Dendritic cell treated with granulocyte-macrophage colony-stimulating factor and Interleukin-4, amounts not matched to agents 40 ng/mL and 50 ng/mL, for 4 days (primary cell): ENCODE results near the gene CALN1.
A peak's percentile ranks its signal among the peaks of the same experiment; 100 is the strongest.

Source experiments
- H3K27ac Mint-ChIP-seq: one replicate; pipeline ENCODE4 v1.8.0; 2022; ENCODE audit warnings: mild to moderate bottlenecking, mixed read lengths
- H3K27me3 Mint-ChIP-seq: one replicate; pipeline ENCODE4 v1.8.0; 2022; ENCODE audit warnings: mild to moderate bottlenecking, mixed read lengths
- H3K36me3 Mint-ChIP-seq: one replicate; pipeline ENCODE4 v1.8.0; 2022; ENCODE audit warnings: low read depth, mixed read lengths
- H3K4me1 Mint-ChIP-seq: one replicate; pipeline ENCODE4 v1.8.0; 2022; ENCODE audit warnings: low read depth, mixed read lengths
- H3K4me3 Mint-ChIP-seq: one replicate; pipeline ENCODE4 v1.8.0; 2022; ENCODE audit warnings: mild to moderate bottlenecking, moderate library complexity, mixed read lengths
- H3K9me3 Mint-ChIP-seq: one replicate; pipeline ENCODE4 v1.8.0; 2022; ENCODE audit warnings: mixed read lengths
- intact Hi-C: fragments of 100-400 bp; cut with micrococcal nuclease; formaldehyde crosslinking; loops from one replicate; pipeline ENCODE4 v1.15.0; 2022

The CALN1 gene

GRCh38 chr7:72059925-72060324 is 352.2 kb downstream of the CALN1 start:
- Mint-ChIP-seq H3K27ac (no peak overlapping the region), H3K36me3 (no peaks in the 10 kb centered on the region), H3K27me3 (no peaks in the 10 kb centered on the region), H3K4me1 (peaks cover 13% of the 10 kb centered on the region), H3K9me3 (peaks cover 13% of the 10 kb centered on the region), H3K4me3 (no peak overlapping the region)
- intact Hi-C loops = no loop called here

GRCh38 chr7:72058579-72058978 is 353.6 kb downstream of the CALN1 start:
- Mint-ChIP-seq H3K4me1 (peaks cover 18% of the 10 kb centered on the region), H3K4me3 (peak overlapping the region; percentile 71)
- intact Hi-C loops = no loop called here

GRCh38 chr7:72057796-72058195 is 354.3 kb downstream of the CALN1 start:
- H3K4me3 Mint-ChIP-seq = no peak overlapping the region

More at GRCh38 chr7:72058579-72058978, 353.6 kb downstream of the CALN1 start:
- Mint-ChIP-seq H3K27me3 (no peaks in the 10 kb centered on the region), H3K9me3 (peaks cover 13% of the 10 kb centered on the region), H3K36me3 (no peaks in the 10 kb centered on the region), H3K27ac (peak overlapping the region; percentile 60)

GRCh38 chr7:72057231-72057630 is 354.9 kb downstream of the CALN1 start:
- H3K27me3 Mint-ChIP-seq = no peaks in the 10 kb centered on the region
- H3K27ac Mint-ChIP-seq = no peak overlapping the region
- no peak overlapping the region for H3K4me3 Mint-ChIP-seq
- intact Hi-C loops = no loop called here
- H3K36me3 Mint-ChIP-seq = no peaks in the 10 kb centered on the region
- peaks cover 30% of the 10 kb centered on the region for H3K4me1 Mint-ChIP-seq
- peaks cover 13% of the 10 kb centered on the region for H3K9me3 Mint-ChIP-seq

More at GRCh38 chr7:72057796-72058195, 354.3 kb downstream of the CALN1 start:
- Mint-ChIP-seq H3K27ac (no peak overlapping the region), H3K4me1 (peaks cover 24% of the 10 kb centered on the region), H3K36me3 (no peaks in the 10 kb centered on the region), H3K27me3 (no peaks in the 10 kb centered on the region), H3K9me3 (peaks cover 13% of the 10 kb centered on the region)
- intact Hi-C loops = no loop called here

GRCh38 chr7:72055426-72055825 is 356.7 kb downstream of the CALN1 start:
- peaks cover 33% of the 10 kb centered on the region for H3K4me1 Mint-ChIP-seq
- H3K9me3 Mint-ChIP-seq = peaks cover 3% of the 10 kb centered on the region
- no peaks in the 10 kb centered on the region for H3K27me3 Mint-ChIP-seq
- intact Hi-C loops = no loop called here
- no peak overlapping the region for H3K4me3 Mint-ChIP-seq
- no peaks in the 10 kb centered on the region for H3K36me3 Mint-ChIP-seq
- H3K27ac Mint-ChIP-seq = no peak overlapping the region

- H3K4me3 Mint-ChIP-seq = no peak overlapping the region
Measured at GRCh38 chr7:72053292-72053691, 358.8 kb downstream of the CALN1 start.

GRCh38 chr7:72048420-72048819 is 363.7 kb downstream of the CALN1 start:
- Mint-ChIP-seq H3K4me3 (no peak overlapping the region), H3K27ac (no peak overlapping the region), H3K9me3 (no peaks in the 10 kb centered on the region), H3K36me3 (no peaks in the 10 kb centered on the region), H3K4me1 (peaks cover 15% of the 10 kb centered on the region), H3K27me3 (no peaks in the 10 kb centered on the region)
- intact Hi-C loops = no loop called here

More at GRCh38 chr7:72053292-72053691, 358.8 kb downstream of the CALN1 start:
- intact Hi-C loops = no loop called here
- Mint-ChIP-seq H3K4me1 (peaks cover 29% of the 10 kb centered on the region), H3K9me3 (no peaks in the 10 kb centered on the region), H3K36me3 (no peaks in the 10 kb centered on the region), H3K27ac (no peak overlapping the region), H3K27me3 (no peaks in the 10 kb centered on the region)

- no peak overlapping the region for H3K4me3 Mint-ChIP-seq
- H3K4me1 Mint-ChIP-seq = peaks cover 7% of the 10 kb centered on the region
- intact Hi-C loops = no loop called here
- no peak overlapping the region for H3K27ac Mint-ChIP-seq
- H3K9me3 Mint-ChIP-seq = no peaks in the 10 kb centered on the region
- no peaks in the 10 kb centered on the region for H3K27me3 Mint-ChIP-seq
- no peaks in the 10 kb centered on the region for H3K36me3 Mint-ChIP-seq
Measured at GRCh38 chr7:72042855-72043254, 369.3 kb downstream of the CALN1 start.

- no peak overlapping the region for H3K27ac Mint-ChIP-seq
- H3K4me1 Mint-ChIP-seq = peaks cover 21% of the 10 kb centered on the region
- H3K27me3 Mint-ChIP-seq = peaks cover 1% of the 10 kb centered on the region
- H3K4me3 Mint-ChIP-seq = no peak overlapping the region
- intact Hi-C loops = no loop called here
- H3K9me3 Mint-ChIP-seq = peaks cover 9% of the 10 kb centered on the region
- peaks cover 7% of the 10 kb centered on the region for H3K36me3 Mint-ChIP-seq
Measured at GRCh38 chr7:72040641-72041040, 371.5 kb downstream of the CALN1 start.

- H3K27ac Mint-ChIP-seq = no peak overlapping the region
- peaks cover 30% of the 10 kb centered on the region for H3K4me1 Mint-ChIP-seq
- peaks cover 1% of the 10 kb centered on the region for H3K27me3 Mint-ChIP-seq
- H3K4me3 Mint-ChIP-seq = no peak overlapping the region
- H3K9me3 Mint-ChIP-seq = peaks cover 9% of the 10 kb centered on the region
- intact Hi-C loops = no loop called here
- H3K36me3 Mint-ChIP-seq = peaks cover 7% of the 10 kb centered on the region
Measured at GRCh38 chr7:72039460-72039859, 372.7 kb downstream of the CALN1 start.

- H3K4me3 Mint-ChIP-seq = no peak overlapping the region
- peaks cover 9% of the 10 kb centered on the region for H3K9me3 Mint-ChIP-seq
- peaks cover 34% of the 10 kb centered on the region for H3K4me1 Mint-ChIP-seq
- H3K27me3 Mint-ChIP-seq = peaks cover 4% of the 10 kb centered on the region
- H3K36me3 Mint-ChIP-seq = peaks cover 7% of the 10 kb centered on the region
- no peak overlapping the region for H3K27ac Mint-ChIP-seq
- intact Hi-C loops = no loop called here
Measured at GRCh38 chr7:72038022-72038732, 374.0 kb downstream of the CALN1 start.

- Mint-ChIP-seq H3K4me3 (no peak overlapping the region), H3K27me3 (peaks cover 4% of the 10 kb centered on the region), H3K4me1 (peaks cover 30% of the 10 kb centered on the region), H3K9me3 (peaks cover 9% of the 10 kb centered on the region), H3K27ac (no peak overlapping the region), H3K36me3 (peaks cover 7% of the 10 kb centered on the region)
- intact Hi-C loops = no loop called here
Measured at GRCh38 chr7:72037516-72037915, 374.6 kb downstream of the CALN1 start.

- Mint-ChIP-seq H3K4me3 (no peak overlapping the region), H3K9me3 (peaks cover 10% of the 10 kb centered on the region), H3K4me1 (peaks cover 30% of the 10 kb centered on the region), H3K27ac (no peak overlapping the region), H3K27me3 (peaks cover 4% of the 10 kb centered on the region), H3K36me3 (peaks cover 7% of the 10 kb centered on the region)
- intact Hi-C loops = no loop called here
Measured at GRCh38 chr7:72035266-72035665, 376.9 kb downstream of the CALN1 start.

- peaks cover 21% of the 10 kb centered on the region for H3K9me3 Mint-ChIP-seq
- no peak overlapping the region for H3K27ac Mint-ChIP-seq
- intact Hi-C loops = no loop called here
- H3K4me1 Mint-ChIP-seq = peaks cover 30% of the 10 kb centered on the region
- peaks cover 4% of the 10 kb centered on the region for H3K27me3 Mint-ChIP-seq
- H3K4me3 Mint-ChIP-seq = no peak overlapping the region
- peaks cover 7% of the 10 kb centered on the region for H3K36me3 Mint-ChIP-seq
Measured at GRCh38 chr7:72032934-72033333, 379.2 kb downstream of the CALN1 start.
